Measurements from ENCODE around the gene CAMKMT. TPM values are rescaled to one million over a fixed set of nuclear protein-coding genes. Genes with fewer than 3 reads are reported as not detected.

The CAMKMT gene
- total RNA-seq, 2 experiments from 2014 or later = 11.9 to 13.9 TPM

DNA sequence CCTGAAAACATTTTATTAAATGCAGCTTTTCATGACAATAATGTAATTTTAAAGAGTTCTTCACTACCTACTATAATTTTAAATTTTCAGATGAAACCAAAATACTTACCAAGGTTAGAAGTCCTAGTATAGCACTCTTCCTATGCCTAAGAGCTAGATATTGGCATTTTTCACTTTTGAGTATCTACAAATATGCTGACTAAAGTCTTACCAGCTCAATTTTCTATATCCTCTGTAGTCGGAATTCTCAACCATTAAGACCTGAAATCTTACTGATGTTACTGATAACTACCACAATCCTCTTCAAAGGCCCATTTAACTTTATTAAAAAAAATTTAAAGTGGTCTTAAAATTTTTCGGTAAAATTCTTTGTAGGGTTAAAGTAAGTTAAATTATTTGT, 32.4 kb upstream of the CAMKMT start:
- intact Hi-C loops (cut with DNase I, micrococcal nuclease) = no loop called here

DNA sequence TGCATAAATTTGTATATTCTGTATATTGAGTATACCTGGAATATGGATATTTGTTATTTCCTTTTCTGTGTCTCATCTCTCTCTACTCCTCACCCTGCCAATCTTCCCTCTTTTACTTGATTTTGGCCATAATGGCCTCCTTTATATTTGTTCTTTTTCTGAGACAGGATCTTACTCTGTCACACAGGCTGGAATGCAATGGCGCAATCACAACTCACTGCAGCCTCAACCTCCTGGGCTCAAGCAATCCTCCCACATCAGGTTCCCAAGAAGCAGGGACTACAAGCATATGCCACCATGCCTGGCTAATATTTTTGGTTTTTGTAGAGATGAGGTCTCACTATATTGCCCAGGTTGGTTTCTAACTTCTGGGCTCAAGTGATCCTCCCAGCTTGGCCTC, 30.9 kb upstream of the CAMKMT start:
- Mint-ChIP-seq H3K27ac (no peak overlapping the region), H3K4me3 (no peak overlapping the region), H3K36me3 (ENCODE audit: low read depth) (peaks cover 88% of the 10 kb centered on the region), H3K9me3 (no peaks in the 10 kb centered on the region), H3K4me1 (ENCODE audit: low read depth) (peaks cover 5% of the 10 kb centered on the region), H3K27me3 (no peaks in the 10 kb centered on the region)
- ATAC-seq (ENCODE audit: poor library complexity) (no peak), DNase-seq (no peak)
- intact Hi-C loops (cut with DNase I, micrococcal nuclease) = no loop called here
- ChIA-PET CTCF (no interaction called here), POLR2A (no interaction called here)
- Histone ChIP-seq H3K27ac (ENCODE audit: low read depth in 1 of 2, low read length in 2 of 2) (no peak overlapping the region), H3K9me3 (ENCODE audit: control insufficient read depth in 1 of 2, insufficient read depth in 1 of 2, low read length in 2 of 2) (no peaks in the 10 kb centered on the region), H3K27me3 (ENCODE audit: control insufficient read depth in 1 of 2, insufficient read depth in 2 of 2, low read length in 2 of 2) (no peaks in the 10 kb centered on the region), H3K4me1 (ENCODE audit: insufficient read depth, low read length) (no peaks in the 10 kb centered on the region), H3K36me3 (ENCODE audit: insufficient read depth, low read length) (peaks cover 53% of the 10 kb centered on the region), H3K4me3 (ENCODE audit: low read length) (no peak overlapping the region)
- TF ChIP-seq, protein P1, sequence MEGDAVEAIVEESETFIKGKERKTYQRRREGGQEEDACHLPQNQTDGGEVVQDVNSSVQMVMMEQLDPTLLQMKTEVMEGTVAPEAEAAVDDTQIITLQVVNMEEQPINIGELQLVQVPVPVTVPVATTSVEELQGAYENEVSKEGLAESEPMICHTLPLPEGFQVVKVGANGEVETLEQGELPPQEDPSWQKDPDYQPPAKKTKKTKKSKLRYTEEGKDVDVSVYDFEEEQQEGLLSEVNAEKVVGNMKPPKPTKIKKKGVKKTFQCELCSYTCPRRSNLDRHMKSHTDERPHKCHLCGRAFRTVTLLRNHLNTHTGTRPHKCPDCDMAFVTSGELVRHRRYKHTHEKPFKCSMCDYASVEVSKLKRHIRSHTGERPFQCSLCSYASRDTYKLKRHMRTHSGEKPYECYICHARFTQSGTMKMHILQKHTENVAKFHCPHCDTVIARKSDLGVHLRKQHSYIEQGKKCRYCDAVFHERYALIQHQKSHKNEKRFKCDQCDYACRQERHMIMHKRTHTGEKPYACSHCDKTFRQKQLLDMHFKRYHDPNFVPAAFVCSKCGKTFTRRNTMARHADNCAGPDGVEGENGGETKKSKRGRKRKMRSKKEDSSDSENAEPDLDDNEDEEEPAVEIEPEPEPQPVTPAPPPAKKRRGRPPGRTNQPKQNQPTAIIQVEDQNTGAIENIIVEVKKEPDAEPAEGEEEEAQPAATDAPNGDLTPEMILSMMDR (IDR thresholded peaks at IDR 0.05) = no peak

More for the DNA sequence above, 32.4 kb upstream of the CAMKMT start:
- DNase-seq (no peak), ATAC-seq (ENCODE audit: poor library complexity) (no peak)
- TF ChIP-seq, protein P1 (IDR thresholded peaks at IDR 0.05) = no peak
- Histone ChIP-seq H3K36me3 (ENCODE audit: insufficient read depth, low read length) (peaks cover 60% of the 10 kb centered on the region), H3K27me3 (ENCODE audit: control insufficient read depth in 1 of 2, insufficient read depth in 2 of 2, low read length in 2 of 2) (no peaks in the 10 kb centered on the region), H3K4me1 (ENCODE audit: insufficient read depth, low read length) (no peaks in the 10 kb centered on the region), H3K4me3 (ENCODE audit: low read length) (no peak overlapping the region), H3K9me3 (ENCODE audit: control insufficient read depth in 1 of 2, insufficient read depth in 1 of 2, low read length in 2 of 2) (no peaks in the 10 kb centered on the region), H3K27ac (ENCODE audit: low read depth in 1 of 2, low read length in 2 of 2) (no peak overlapping the region)
- Mint-ChIP-seq H3K27ac (no peak overlapping the region), H3K4me3 (no peak overlapping the region), H3K27me3 (no peaks in the 10 kb centered on the region), H3K36me3 (ENCODE audit: low read depth) (peaks cover 91% of the 10 kb centered on the region), H3K4me1 (ENCODE audit: low read depth) (no peaks in the 10 kb centered on the region), H3K9me3 (no peaks in the 10 kb centered on the region)
- CTCF ChIA-PET = interaction anchor here (0.8 kb wide), 1 partner anchor 285 kb away, joined by 3 read pairs; no protein-coding TSS in a partner anchor
- POLR2A ChIA-PET = no interaction called here

DNA sequence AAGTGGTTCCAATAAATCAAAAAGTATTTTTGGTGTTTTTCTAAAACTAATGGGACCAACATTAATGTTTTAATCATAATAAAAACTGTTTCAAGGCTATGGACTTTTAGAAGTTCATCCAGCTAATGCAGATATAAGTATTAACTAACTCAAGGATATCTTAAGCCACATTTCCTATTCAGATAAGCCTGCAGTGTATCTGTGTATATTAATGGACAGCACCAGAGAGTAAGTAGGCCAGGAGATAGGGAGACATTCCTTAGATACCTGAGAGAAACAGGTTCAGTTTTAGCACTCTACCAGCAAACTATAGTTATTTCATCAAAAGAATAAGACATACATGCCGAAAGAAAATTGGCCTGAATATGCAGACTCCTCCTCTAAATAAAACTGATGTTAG, 27.8 kb upstream of the CAMKMT start:
- Mint-ChIP-seq H3K36me3 (ENCODE audit: low read depth) (peaks cover 91% of the 10 kb centered on the region), H3K4me1 (ENCODE audit: low read depth) (peaks cover 10% of the 10 kb centered on the region), H3K4me3 (no peak overlapping the region), H3K27ac (no peak overlapping the region), H3K27me3 (no peaks in the 10 kb centered on the region), H3K9me3 (no peaks in the 10 kb centered on the region)
- no peak for DNase-seq
- Histone ChIP-seq H3K27me3 (ENCODE audit: control insufficient read depth in 1 of 2, insufficient read depth in 2 of 2, low read length in 2 of 2) (no peaks in the 10 kb centered on the region), H3K27ac (ENCODE audit: low read depth in 1 of 2, low read length in 2 of 2) (no peak overlapping the region), H3K36me3 (ENCODE audit: insufficient read depth, low read length) (peaks cover 63% of the 10 kb centered on the region), H3K9me3 (ENCODE audit: control insufficient read depth in 1 of 2, insufficient read depth in 1 of 2, low read length in 2 of 2) (no peaks in the 10 kb centered on the region), H3K4me3 (ENCODE audit: low read length) (no peak overlapping the region), H3K4me1 (ENCODE audit: insufficient read depth, low read length) (no peaks in the 10 kb centered on the region)
- POLR2A ChIA-PET = interaction anchor here (1.2 kb wide), 1 partner anchor 28 kb away, joined by 3 read pairs; the partner anchor contains the start of gene CAMKMT
- intact Hi-C loops (cut with DNase I, micrococcal nuclease) = no loop called here
- TF ChIP-seq, protein P1 (IDR thresholded peaks at IDR 0.05) = no peak
- no peak for ATAC-seq (ENCODE audit: poor library complexity)
- CTCF ChIA-PET = no interaction called here
